Measurements from ENCODE around the gene PARM1.

- no peak for TF ChIP-seq CTCF (conservative IDR thresholded peaks at IDR 0.05)
- TF ChIP-seq ZFX (IDR thresholded peaks at IDR 0.05) = no peak
Observed at GRCh38 chr4:75034523-75034922, 101.6 kb downstream of the PARM1 start.
